ENCODE measurements around the gene TRIM15. TPM values are rescaled to one million over a fixed set of nuclear protein-coding genes. Genes with fewer than 3 reads are reported as not detected.

The TRIM15 gene
- not detected for total RNA-seq

DNA sequence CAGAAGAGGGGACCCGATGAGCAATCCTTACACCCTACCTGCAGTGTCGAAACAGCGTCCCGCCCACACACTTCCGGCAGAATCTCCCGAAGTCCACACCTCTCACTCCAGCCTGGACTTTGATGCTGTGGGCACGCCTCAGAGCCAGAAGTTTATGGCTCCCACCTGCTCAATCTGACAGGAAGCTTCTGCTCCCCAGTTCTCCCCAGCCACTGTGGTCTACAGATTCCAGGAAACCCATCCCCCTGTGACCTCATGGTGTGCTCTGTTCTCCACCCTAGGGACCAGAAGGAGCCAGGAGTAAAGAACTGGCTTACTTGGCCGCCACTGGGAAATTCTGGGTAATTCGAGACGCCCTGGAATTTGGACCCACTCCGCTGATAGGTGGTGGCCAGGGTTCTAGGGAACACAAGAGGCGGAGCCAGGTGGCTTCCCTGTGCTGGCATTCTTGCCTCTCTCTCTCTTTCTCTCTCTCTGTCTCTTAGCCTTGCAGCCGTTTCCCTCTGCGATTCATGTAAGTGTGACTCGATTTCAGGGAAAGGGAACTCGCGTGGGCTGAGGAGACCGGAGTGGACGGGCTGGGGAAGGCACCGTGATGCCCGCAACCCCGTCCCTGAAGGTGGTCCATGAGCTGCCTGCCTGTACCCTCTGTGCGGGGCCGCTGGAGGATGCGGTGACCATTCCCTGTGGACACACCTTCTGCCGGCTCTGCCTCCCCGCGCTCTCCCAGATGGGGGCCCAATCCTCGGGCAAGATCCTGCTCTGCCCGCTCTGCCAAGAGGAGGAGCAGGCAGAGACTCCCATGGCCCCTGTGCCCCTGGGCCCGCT is at the start of gene TRIM15:
Gene TRIM15 (plus strand): TSS at position 457 of the 828 bp plus-strand sequence. CDS start 139 bp downstream, at position 596.

DNA sequence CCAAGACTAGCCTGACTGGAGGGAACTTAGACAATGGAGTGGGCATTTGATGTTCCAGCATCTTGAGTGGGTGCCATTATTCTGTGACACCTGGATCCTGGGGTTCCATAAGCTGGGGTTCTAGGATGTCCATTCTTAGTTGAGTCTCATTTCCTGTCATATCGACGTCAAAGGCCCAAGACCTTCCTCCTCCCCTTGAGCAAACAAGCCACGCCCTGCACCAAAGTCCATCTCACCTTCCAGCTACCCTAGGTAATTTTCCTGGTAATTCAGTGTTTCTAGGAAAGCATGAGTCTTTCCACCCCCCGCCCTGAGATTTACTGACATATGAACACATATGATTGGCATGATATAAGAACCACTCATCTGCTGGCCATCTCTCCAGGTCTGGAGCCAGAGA is 27.6 kb upstream of the TRIM15 start, which contains the start of gene TRIM40:
Gene TRIM40 (plus strand): TSS at position 384 of the 400 bp plus-strand sequence. CDS start 897 bp downstream, outside the sequence.

DNA sequence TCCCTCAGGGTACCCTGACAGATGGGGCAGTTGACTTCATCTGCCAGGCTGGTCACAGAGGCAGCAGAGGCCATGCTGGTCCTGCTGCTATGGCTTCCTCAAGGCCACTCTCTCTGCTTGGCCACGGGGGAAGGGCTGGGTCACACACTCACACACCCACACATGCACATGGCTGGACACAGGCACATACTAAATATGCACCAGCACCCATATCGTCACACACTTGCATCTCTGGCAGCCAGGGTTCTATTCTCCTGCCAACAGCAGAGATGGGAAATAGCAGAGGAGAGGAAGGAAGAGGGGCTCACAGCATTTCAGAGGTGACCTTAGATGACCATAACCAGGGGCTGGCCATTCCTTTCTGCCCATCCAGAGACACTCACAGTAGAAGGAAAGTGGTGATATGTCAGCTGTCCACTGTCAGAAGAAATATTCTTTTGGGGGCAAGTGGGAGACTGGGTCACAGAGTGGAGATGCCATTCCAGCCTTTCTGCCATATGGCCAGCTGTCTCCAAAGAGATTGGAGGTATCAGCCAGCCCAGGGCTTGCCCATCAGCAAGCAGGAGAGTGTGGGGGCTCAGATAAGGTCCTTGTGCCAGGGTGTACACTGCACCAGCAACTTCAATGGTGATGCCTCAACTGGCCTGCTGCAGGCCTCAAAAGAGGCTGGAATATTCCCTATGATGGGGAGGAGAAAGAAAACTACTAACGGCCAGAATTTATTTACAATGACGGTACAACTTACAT is 2.4 kb upstream of the TRIM15 start, which contains the start of gene TRIM10:
Gene TRIM10 (minus strand): TSS at position 427 of the 747 bp plus-strand sequence. CDS start 353 bp downstream, at position 74.

DNA sequence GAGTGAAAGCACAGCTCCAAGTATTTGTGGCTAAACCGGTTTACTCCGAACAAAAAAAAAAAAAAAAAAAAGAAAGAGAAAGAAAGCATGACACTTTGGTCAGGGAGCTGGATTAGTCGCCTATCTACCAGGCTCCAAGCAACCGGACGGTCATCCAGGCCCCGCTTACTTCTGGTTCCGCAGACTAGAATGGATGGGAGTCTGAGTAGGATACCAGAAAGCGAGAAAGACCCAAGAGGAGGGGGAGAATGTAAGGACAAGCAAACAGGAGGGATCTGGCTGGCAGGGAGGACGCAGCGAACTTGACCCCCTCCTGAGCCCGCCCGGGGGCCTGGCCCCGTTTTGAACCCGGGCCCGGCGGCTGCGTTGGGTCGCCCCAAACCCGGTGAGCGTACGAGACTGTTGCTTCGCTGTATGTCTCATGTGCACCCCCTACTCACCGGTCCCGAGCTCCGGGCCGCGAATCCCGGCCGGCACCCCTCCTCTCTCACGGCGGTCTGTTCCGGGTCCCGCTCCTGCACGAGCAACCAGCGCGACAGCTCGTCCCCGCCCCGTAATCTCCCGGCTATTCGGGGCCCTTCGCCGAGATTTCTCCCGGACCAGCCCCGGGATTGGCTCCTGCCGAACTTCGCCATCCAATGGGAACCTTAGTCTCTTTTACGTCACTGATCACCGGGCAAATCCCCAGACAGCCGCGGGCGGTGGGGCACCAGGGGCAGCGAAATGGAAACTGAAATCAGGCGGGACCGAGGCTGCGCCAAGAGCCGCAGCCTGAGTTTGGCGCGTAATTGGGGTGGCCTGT is 49.7 kb downstream of the TRIM15 start, which contains the start of gene TRIM26:
Gene TRIM26 (minus strand): TSS at position 542 of the 802 bp plus-strand sequence. CDS start 14,303 bp downstream, outside the sequence.

Small RNAs within 50 kb of the gene (small RNA-seq; reads per million reads assigned to genes)
- gene RF00554 (ENCODE audit: low replicate concordance) = not detected

Other genes with a start within 250 kb of the TRIM15 start
- gene HLA-A, start 221.0 kb upstream of the TRIM15 start, total RNA-seq = 48.5 TPM
- 13.5 TPM for gene POLR1H, start 102.3 kb upstream of the TRIM15 start, total RNA-seq
- 25.4 TPM for gene PPP1R11, start 96.3 kb upstream of the TRIM15 start, total RNA-seq
- not detected for gene RNF39, start 87.8 kb upstream of the TRIM15 start, total RNA-seq
- not detected for gene TRIM31, start 50.5 kb upstream of the TRIM15 start, total RNA-seq
- not detected for gene TRIM40, start 27.4 kb upstream of the TRIM15 start, total RNA-seq
- gene TRIM10, start 2.3 kb upstream of the TRIM15 start, total RNA-seq = 0.31 TPM
- gene TRIM26, start 49.9 kb downstream of the TRIM15 start, total RNA-seq = 16.3 TPM
- 10.6 TPM for gene TRIM39, start 163.4 kb downstream of the TRIM15 start, total RNA-seq
- gene RPP21, start 181.6 kb downstream of the TRIM15 start, total RNA-seq = 28.8 TPM